Measurements from ENCODE around the gene AIG1. TPM values are rescaled to one million over a fixed set of nuclear protein-coding genes. Genes with fewer than 3 reads are reported as not detected.

The AIG1 gene
- total RNA-seq, 1 donor from 2014 or later, result 32.2 TPM

- DNase-seq (ENCODE audit: low spot score), result no peak
- Mint-ChIP-seq H3K4me1 (ENCODE audit: low read depth) (peaks cover 12% of the 10 kb centered on the region), H3K27me3 (ENCODE audit: low read depth) (no peaks in the 10 kb centered on the region), H3K27ac (ENCODE audit: unreplicated experiment) (no peak overlapping the region), H3K9me3 (ENCODE audit: low read depth) (no peaks in the 10 kb centered on the region), H3K4me3 (ENCODE audit: unreplicated experiment) (no peak overlapping the region), H3K36me3 (ENCODE audit: low read depth) (peaks cover 6% of the 10 kb centered on the region)
- no peak for TF ChIP-seq CTCF (IDR thresholded peaks at IDR 0.05)
These were observed 207.1 kb downstream of the AIG1 start for GRCh38 chr6:143267760-143268159.

GRCh38 chr6:143268439-143268838 is 207.8 kb downstream of the AIG1 start:
- Mint-ChIP-seq H3K27ac (ENCODE audit: unreplicated experiment) (no peak overlapping the region), H3K9me3 (ENCODE audit: low read depth) (no peaks in the 10 kb centered on the region), H3K27me3 (ENCODE audit: low read depth) (no peaks in the 10 kb centered on the region), H3K4me3 (ENCODE audit: unreplicated experiment) (no peak overlapping the region), H3K4me1 (ENCODE audit: low read depth) (peaks cover 12% of the 10 kb centered on the region), H3K36me3 (ENCODE audit: low read depth) (peaks cover 6% of the 10 kb centered on the region)
- TF ChIP-seq CTCF (IDR thresholded peaks at IDR 0.05), result no peak
- DNase-seq (ENCODE audit: low spot score), result no peak

GRCh38 chr6:143270026-143270425 is 209.3 kb downstream of the AIG1 start:
- TF ChIP-seq CTCF (IDR thresholded peaks at IDR 0.05), result no peak
- Mint-ChIP-seq H3K4me1 (ENCODE audit: low read depth) (peaks cover 12% of the 10 kb centered on the region), H3K9me3 (ENCODE audit: low read depth) (no peaks in the 10 kb centered on the region), H3K36me3 (ENCODE audit: low read depth) (peaks cover 6% of the 10 kb centered on the region), H3K27ac (ENCODE audit: unreplicated experiment) (no peak overlapping the region), H3K4me3 (ENCODE audit: unreplicated experiment) (no peak overlapping the region), H3K27me3 (ENCODE audit: low read depth) (no peaks in the 10 kb centered on the region)
- no peak for DNase-seq (ENCODE audit: low spot score)

- Mint-ChIP-seq H3K9me3 (ENCODE audit: low read depth) (no peaks in the 10 kb centered on the region), H3K4me1 (ENCODE audit: low read depth) (peaks cover 12% of the 10 kb centered on the region), H3K27me3 (ENCODE audit: low read depth) (no peaks in the 10 kb centered on the region), H3K36me3 (ENCODE audit: low read depth) (peaks cover 6% of the 10 kb centered on the region), H3K27ac (ENCODE audit: unreplicated experiment) (no peak overlapping the region), H3K4me3 (ENCODE audit: unreplicated experiment) (no peak overlapping the region)
- TF ChIP-seq CTCF (IDR thresholded peaks at IDR 0.05), result no peak
- DNase-seq (ENCODE audit: low spot score), result no peak
These were observed 210.3 kb downstream of the AIG1 start for GRCh38 chr6:143271024-143271423.

- TF ChIP-seq CTCF (IDR thresholded peaks at IDR 0.05), result no peak
- no peak overlapping the region for H3K4me3 Mint-ChIP-seq (ENCODE audit: unreplicated experiment)
- H3K27ac Mint-ChIP-seq (ENCODE audit: unreplicated experiment), result no peak overlapping the region
- H3K36me3 Mint-ChIP-seq (ENCODE audit: low read depth), result no peaks in the 10 kb centered on the region
- no peaks in the 10 kb centered on the region for H3K9me3 Mint-ChIP-seq (ENCODE audit: low read depth)
- DNase-seq (ENCODE audit: low spot score), result no peak
- H3K27me3 Mint-ChIP-seq (ENCODE audit: low read depth), result no peaks in the 10 kb centered on the region
- H3K4me1 Mint-ChIP-seq (ENCODE audit: low read depth), result peaks cover under 1% of the 10 kb centered on the region
These were observed 215.7 kb downstream of the AIG1 start for GRCh38 chr6:143276436-143276835.

Measured in chondrocyte (in vitro differentiated cells).